Loucy (cell line): Measurements from ENCODE around the gene ASB7.

ENCODE experiments used
- H2AFZ ChIP-seq: fragments of 200-600 bp; sonication (generic); 2 replicates; pipeline ENCODE4 v1.6.0; 2016; ENCODE audit warnings: antibody characterized with exemption, mild to moderate bottlenecking, low read length, moderate library complexity
- H3F3A ChIP-seq: fragments of 200-600 bp; 2 replicates; pipeline ENCODE4 v1.6.0; 2016; ENCODE audit warnings: antibody characterized with exemption, low read depth, mild to moderate bottlenecking
- H3K27me3 ChIP-seq: fragments of 200-600 bp; sonication (generic); 2 replicates; pipeline ENCODE4 v1.6.1; 2014; ENCODE audit warnings: low read length, mild to moderate bottlenecking; ENCODE audit not compliant: insufficient read depth, poor library complexity, severe bottlenecking
- H3K36me3 ChIP-seq: fragments of 200-600 bp; sonication (generic); 2 replicates; pipeline ENCODE4 v1.6.1; 2016; ENCODE audit warnings: low read length; ENCODE audit not compliant: insufficient read depth
- H3K4me1 ChIP-seq: fragments of 200-600 bp; sonication (generic); 2 replicates; pipeline ENCODE4 v1.5.1; 2014; ENCODE audit warnings: low read length, mild to moderate bottlenecking; ENCODE audit not compliant: insufficient read depth, poor library complexity, severe bottlenecking
- H3K4me2 ChIP-seq: fragments of 200-600 bp; sonication (generic); 2 replicates; pipeline ENCODE4 v1.6.0; 2014; ENCODE audit warnings: antibody characterized with exemption, low read length, low read depth, mild to moderate bottlenecking; ENCODE audit not compliant: poor library complexity, severe bottlenecking
- H3K4me3 ChIP-seq: fragments of 200-600 bp; sonication (generic); 2 replicates; pipeline ENCODE4 v1.5.1; 2014; ENCODE audit warnings: low read length, mild to moderate bottlenecking, mixed read lengths; ENCODE audit not compliant: poor library complexity, severe bottlenecking
- H3K79me2 ChIP-seq: fragments of 200-600 bp; sonication (generic); 2 replicates; pipeline ENCODE4 v1.6.1; 2014; ENCODE audit warnings: low read length; ENCODE audit not compliant: insufficient read depth
- H3K9ac ChIP-seq: fragments of 200-600 bp; sonication (generic); 2 replicates; pipeline ENCODE4 v1.6.0; 2014; ENCODE audit warnings: mild to moderate bottlenecking, low read depth, low read length, moderate library complexity; ENCODE audit not compliant: poor library complexity, severe bottlenecking
- H3K9me2 ChIP-seq: fragments of 200-600 bp; sonication (generic); replicated peaks from 2 replicates; pipeline ENCODE4 v1.6.1; 2016; ENCODE audit warnings: low read depth, low read length, mixed read lengths
- H3K9me3 ChIP-seq: fragments of 200-600 bp; sonication (generic); 2 replicates; pipeline ENCODE4 v1.6.1; 2014; ENCODE audit warnings: mild to moderate bottlenecking, antibody characterized with exemption, low read length, low read depth; ENCODE audit not compliant: insufficient read depth
- H4K20me1 ChIP-seq: fragments of 200-600 bp; sonication (generic); 2 replicates; pipeline ENCODE4 v1.6.0; 2014; ENCODE audit warnings: antibody characterized with exemption, low read length, mild to moderate bottlenecking; ENCODE audit not compliant: insufficient read depth, poor library complexity, severe bottlenecking
- CTCF ChIP-seq: fragments of 200-600 bp; sonication (generic); conservative IDR thresholded peaks from 2 replicates; pipeline ENCODE4 v1.5.1; 2014; ENCODE audit warnings: mild to moderate bottlenecking, antibody characterized with exemption, low read length
- EZH2phosphoT487 ChIP-seq: fragments of 200-600 bp; IDR thresholded peaks from 2 replicates; pipeline ENCODE4 v1.6.1; 2018; ENCODE audit warnings: antibody characterized with exemption, mild to moderate bottlenecking, moderate library complexity, borderline replicate concordance

ASB7 gene

DNA sequence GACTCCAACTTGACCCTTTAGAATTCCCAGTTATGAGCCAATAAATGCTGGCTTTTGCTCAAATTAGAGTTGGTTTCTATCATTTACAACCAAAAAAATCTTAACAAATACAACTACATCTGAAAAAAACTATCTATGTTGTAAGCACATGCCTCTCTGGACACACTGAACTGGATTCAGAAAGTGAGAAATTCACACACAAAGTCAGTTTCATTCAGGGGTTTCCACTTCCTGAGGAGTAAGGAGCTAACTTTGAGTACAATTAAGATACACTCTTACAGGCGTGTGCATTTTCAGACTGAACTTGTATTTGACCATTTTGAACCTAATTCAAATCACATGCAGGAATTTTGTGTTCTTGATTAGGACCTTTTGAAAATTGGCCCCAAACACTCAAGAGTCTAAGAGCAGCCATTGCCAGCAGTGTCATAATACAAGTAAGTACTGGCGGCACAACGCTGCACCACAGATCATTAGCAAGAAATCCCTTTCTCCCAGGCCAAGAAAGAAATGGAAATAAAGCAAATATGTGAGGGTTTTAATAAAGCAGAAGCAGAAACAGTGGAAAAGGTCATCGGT lies 31.6 kb upstream of the ASB7 start:
- Histone ChIP-seq H3K4me3 (no peak overlapping the region), H3K79me2 (no peaks in the 10 kb centered on the region), H3K9me3 (no peaks in the 10 kb centered on the region), H3K36me3 (peaks cover 37% of the 10 kb centered on the region; the same call in 1 of the 2 replicates), H3K4me2 (no peak overlapping the region), H3K4me1 (no peaks in the 10 kb centered on the region), H3F3A (no peaks in the 10 kb centered on the region), H4K20me1 (no peaks in the 10 kb centered on the region), H3K27me3 (no peaks in the 10 kb centered on the region), H3K9me2 (no peaks in the 10 kb centered on the region), H2AFZ (no peak overlapping the region), H3K9ac (no peak overlapping the region)
- TF ChIP-seq CTCF (no peak), EZH2phosphoT487 (no peak)

DNA sequence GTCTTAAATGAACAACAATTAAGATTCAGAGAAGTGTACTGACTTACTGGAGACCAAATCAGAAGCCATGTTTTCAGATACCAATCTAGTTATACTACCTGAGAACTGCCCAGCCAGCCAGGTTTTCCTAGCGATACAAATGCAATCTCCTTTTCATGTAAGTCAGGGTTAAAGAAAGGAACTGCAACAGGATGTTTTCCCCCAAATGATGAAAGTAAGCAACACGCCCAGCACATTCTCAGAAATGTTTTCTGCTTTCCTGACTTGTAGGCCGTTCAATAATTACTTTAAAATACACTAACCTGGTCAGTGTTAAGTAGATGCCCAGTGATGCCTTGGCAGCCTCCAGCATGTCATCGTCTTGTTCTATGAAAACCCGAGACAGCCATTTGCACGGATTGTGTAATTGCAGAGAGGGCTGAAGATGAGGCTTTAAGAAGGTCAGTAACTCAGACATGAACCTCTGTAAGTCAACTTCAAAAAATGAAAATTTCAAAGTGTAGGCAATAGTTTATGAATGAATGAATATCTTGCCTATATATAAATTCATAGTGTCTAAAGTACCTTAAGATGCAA lies 30.7 kb upstream of the ASB7 start:
- Histone ChIP-seq H3K79me2 (no peaks in the 10 kb centered on the region), H3K4me3 (no peak overlapping the region), H3K9me2 (no peaks in the 10 kb centered on the region), H3K4me2 (no peak overlapping the region), H3K36me3 (peaks cover 37% of the 10 kb centered on the region; the same call in 1 of the 2 replicates), H3F3A (no peaks in the 10 kb centered on the region), H3K9me3 (no peaks in the 10 kb centered on the region), H3K9ac (no peak overlapping the region), H3K4me1 (no peaks in the 10 kb centered on the region), H4K20me1 (no peaks in the 10 kb centered on the region), H2AFZ (no peak overlapping the region), H3K27me3 (no peaks in the 10 kb centered on the region)
- TF ChIP-seq EZH2phosphoT487 (no peak), CTCF (no peak)

- Histone ChIP-seq H4K20me1 (no peaks in the 10 kb centered on the region), H3K4me1 (no peaks in the 10 kb centered on the region), H3K9me3 (no peaks in the 10 kb centered on the region), H3K36me3 (peaks cover 37% of the 10 kb centered on the region; the same call in 1 of the 2 replicates), H2AFZ (no peak overlapping the region), H3K9ac (no peak overlapping the region), H3K4me3 (no peak overlapping the region), H3K9me2 (no peaks in the 10 kb centered on the region), H3K27me3 (no peaks in the 10 kb centered on the region), H3K4me2 (no peak overlapping the region), H3K79me2 (no peaks in the 10 kb centered on the region), H3F3A (no peaks in the 10 kb centered on the region)
- TF ChIP-seq EZH2phosphoT487 (no peak), CTCF (peak; percentile 71)
Observed at GRCh38 chr15:100572362-100572983, 29.9 kb upstream of the ASB7 start.
